ENCODE measurements around the gene ATXN3L. TPM values are rescaled to one million over a fixed set of nuclear protein-coding genes. Genes with fewer than 3 reads are reported as not detected.
A peak's percentile ranks its signal among the peaks of the same experiment; 100 is the strongest.

ATXN3L gene
- total and polyA plus RNA-seq, 2 of the 8 experiments (the other 6 are each of a cell fraction or from before 2014, with no cell fraction given) = not detected

- CTCF ChIA-PET (ENCODE audit: partially characterized antibody) = no interaction called here
- TF ChIP-seq TCF12 (IDR thresholded peaks at IDR 0.05; ENCODE audit: low read depth, low read length) (0 out of 2 replicates have a peak, but pooled peaks have one; percentile 35), TBP (IDR thresholded peaks at IDR 0.05; ENCODE audit: low read depth, low read length) (no peak), CTBP2 (IDR thresholded peaks at IDR 0.05; ENCODE audit: borderline replicate concordance, insufficient read depth, insufficient read length, low read length) (peak; percentile 22), GABPA (IDR thresholded peaks at IDR 0.05; ENCODE audit: borderline replicate concordance, insufficient read depth, low read length) (no peak), TEAD4 (IDR thresholded peaks at IDR 0.05; ENCODE audit: low read depth, low read length) (peak; percentile 62; the same call in 1 of the 2 replicates), EP300 (IDR thresholded peaks at IDR 0.05; ENCODE audit: borderline replicate concordance in 1 of 2, low read depth in 2 of 2, low read length in 2 of 2) (no peak), RBBP5 (IDR thresholded peaks at IDR 0.05; ENCODE audit: borderline replicate concordance, low read depth, low read length) (no peak)
- TF ChIP-seq, protein P1, sequence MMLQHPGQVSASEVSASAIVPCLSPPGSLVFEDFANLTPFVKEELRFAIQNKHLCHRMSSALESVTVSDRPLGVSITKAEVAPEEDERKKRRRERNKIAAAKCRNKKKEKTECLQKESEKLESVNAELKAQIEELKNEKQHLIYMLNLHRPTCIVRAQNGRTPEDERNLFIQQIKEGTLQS (IDR thresholded peaks at IDR 0.05; ENCODE audit: insufficient read depth, low read depth, low read length) = no peak
- TF ChIP-seq, protein P2, sequence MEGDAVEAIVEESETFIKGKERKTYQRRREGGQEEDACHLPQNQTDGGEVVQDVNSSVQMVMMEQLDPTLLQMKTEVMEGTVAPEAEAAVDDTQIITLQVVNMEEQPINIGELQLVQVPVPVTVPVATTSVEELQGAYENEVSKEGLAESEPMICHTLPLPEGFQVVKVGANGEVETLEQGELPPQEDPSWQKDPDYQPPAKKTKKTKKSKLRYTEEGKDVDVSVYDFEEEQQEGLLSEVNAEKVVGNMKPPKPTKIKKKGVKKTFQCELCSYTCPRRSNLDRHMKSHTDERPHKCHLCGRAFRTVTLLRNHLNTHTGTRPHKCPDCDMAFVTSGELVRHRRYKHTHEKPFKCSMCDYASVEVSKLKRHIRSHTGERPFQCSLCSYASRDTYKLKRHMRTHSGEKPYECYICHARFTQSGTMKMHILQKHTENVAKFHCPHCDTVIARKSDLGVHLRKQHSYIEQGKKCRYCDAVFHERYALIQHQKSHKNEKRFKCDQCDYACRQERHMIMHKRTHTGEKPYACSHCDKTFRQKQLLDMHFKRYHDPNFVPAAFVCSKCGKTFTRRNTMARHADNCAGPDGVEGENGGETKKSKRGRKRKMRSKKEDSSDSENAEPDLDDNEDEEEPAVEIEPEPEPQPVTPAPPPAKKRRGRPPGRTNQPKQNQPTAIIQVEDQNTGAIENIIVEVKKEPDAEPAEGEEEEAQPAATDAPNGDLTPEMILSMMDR (IDR thresholded peaks at IDR 0.05; ENCODE audit: control extremely low read depth in 1 of 3, insufficient read depth in 1 of 3, low read depth in 1 of 3, low read length in 3 of 3) = peak; percentile 34 to 50 (median 45)
These were observed 34.2 kb downstream of the ATXN3L start for GRCh38 chrX:13285693-13286092.

More at GRCh38 chrX:13285693-13286092, 34.2 kb downstream of the ATXN3L start:
- Histone ChIP-seq H3K23me2 (ENCODE audit: low read depth, low read length) (no peaks in the 10 kb centered on the region), H3K79me1 (ENCODE audit: low read depth, low read length) (no peaks in the 10 kb centered on the region), H2BK5ac (ENCODE audit: low read depth, low read length) (no peak overlapping the region), H2BK15ac (ENCODE audit: low read length) (no peak overlapping the region), H3K23ac (ENCODE audit: insufficient read length) (no peak overlapping the region), H3K79me2 (ENCODE audit: control insufficient read depth in 1 of 2, insufficient read depth in 2 of 2, low read length in 2 of 2) (no peaks in the 10 kb centered on the region), H3K4ac (replicated peaks; ENCODE audit: insufficient read length, low read depth, low read length) (peak overlapping the region; percentile 22), H3K14ac (ENCODE audit: insufficient read length) (no peak overlapping the region), H2BK120ac (replicated peaks; ENCODE audit: low read depth, low read length) (peak overlapping the region; percentile 16), H3K9ac (replicated peaks in 1 of 4; ENCODE audit: extremely low read depth in 1 of 4, low read depth in 3 of 4, low read length in 3 of 4) (0 out of 7 replicates have a peak overlapping the region, but pooled peaks of 1 of the 4 experiments have one; percentile 22), H4K91ac (replicated peaks; ENCODE audit: insufficient read length, low read length) (peak overlapping the region; percentile 89), H3K27ac (ENCODE audit: low read depth, low read length) (0 out of 2 replicates have a peak overlapping the region, but pooled peaks have one; percentile 36), H3K18ac (ENCODE audit: extremely low read depth, low read length) (no peak overlapping the region; the same call in 1 of the 2 replicates), H3K56ac (replicated peaks; ENCODE audit: insufficient read length, low read depth, low read length) (no peak overlapping the region), H3K4me1 (replicated peaks in 1 of 4; ENCODE audit: control insufficient read depth in 3 of 4, insufficient read depth in 4 of 4, low read length in 3 of 4) (peaks cover 3 to 15% (median 8%) of the 10 kb centered on the region in 4 experiments), H3K27me3 (replicated peaks in 1 of 4; ENCODE audit: control insufficient read depth in 3 of 4, extremely low read depth in 1 of 4, insufficient read depth in 3 of 4, low read length in 3 of 4) (no peaks in the 10 kb centered on the region), H4K20me1 (replicated peaks in 1 of 2; ENCODE audit: control insufficient read depth in 1 of 2, insufficient read depth in 2 of 2, low read length in 2 of 2) (no peaks in the 10 kb centered on the region), H4K8ac (ENCODE audit: extremely low read depth, insufficient read depth, low read length) (peak overlapping the region; percentile 51; the same call in 1 of the 2 replicates), H2BK20ac (ENCODE audit: low read length) (peak overlapping the region; percentile 72; the same call in 1 of the 2 replicates), H2AFZ (ENCODE audit: low read length) (no peak overlapping the region), H3K4me3 (ENCODE audit: extremely low read depth in 1 of 4, insufficient read depth in 2 of 4, low read depth in 3 of 4, low read length in 4 of 4) (no peak overlapping the region), H3K36me3 (ENCODE audit: control insufficient read depth in 2 of 4, insufficient read depth in 4 of 4, low read length in 3 of 4) (no peaks in the 10 kb centered on the region; a peak in 1 of 8 replicates), H4K5ac (ENCODE audit: insufficient read length, low read depth, low read length) (no peak overlapping the region), H2BK12ac (ENCODE audit: low read depth, low read length) (no peak overlapping the region), H2AK5ac (ENCODE audit: low read depth, low read length) (0 out of 2 replicates have a peak overlapping the region, but pooled peaks have one; percentile 13), H3K9me3 (ENCODE audit: insufficient read depth in 2 of 2, low read depth in 1 of 2, low read length in 1 of 2) (no peaks in the 10 kb centered on the region; a peak in 1 of 4 replicates), H3K4me2 (ENCODE audit: insufficient read depth in 1 of 2, low read depth in 2 of 2, low read length in 2 of 2) (no peak overlapping the region)
- DNase-seq (ENCODE audit: low read depth in 1 of 2, low spot score in 2 of 2) = no peak
- FAIRE-seq = peak; percentile 52
- WGBS, 2 experiments (ENCODE audit: extremely low coverage in 1 of 2, insufficient coverage in 1 of 2, insufficient read length in 1 of 2, insufficient replicate concordance in 2 of 2, low coverage in 1 of 2, low lambda C conversion rate in 2 of 2, missing lambda C conversion rate in 1 of 2) = 87% methylated on average over 5 of the region's 7 CpGs; no CpG with 5 or more reads in 1 of the 2 experiments
- POLR2A ChIA-PET (ENCODE audit: partially characterized antibody) = interaction anchor here (0.6 kb wide), 1 partner anchor 244 kb away, joined by 3 read pairs; no protein-coding TSS in a partner anchor
